Liver (tissue), 9 donors: ENCODE results near the gene SHB. TPM values are rescaled to one million over a fixed set of nuclear protein-coding genes. Genes with fewer than 3 reads are reported as not detected.

Experiments used
- DNase-seq: peaks from one replicate; pipeline ENCODE4 v3.0.0-alpha.2; 2017; ENCODE audit warnings: low spot score
- H3K27ac ChIP-seq, 2 donors: one replicate each; pipeline ENCODE4 v1.7.0; 2013; ENCODE audit warnings: inconsistent platforms in 2 of 2, low read length in 2 of 2, control low read depth in 1 of 2, low read depth in 1 of 2, mild to moderate bottlenecking in 1 of 2
- H3K27me3 ChIP-seq, 4 donors: one replicate each; pipeline versions ENCODE4 v1.6.1 to v1.7.0; 2013; ENCODE audit warnings: low read length in 3 of 4, inconsistent platforms in 1 of 4, mild to moderate bottlenecking in 1 of 4, moderate library complexity in 1 of 4; ENCODE audit not compliant: control insufficient read depth in 4 of 4, insufficient read depth in 4 of 4
- H3K36me3 ChIP-seq, 4 donors: one replicate each; pipeline versions ENCODE4 v1.6.1 to v1.7.0; 2013; ENCODE audit warnings: low read length in 3 of 4, mild to moderate bottlenecking in 3 of 4, low read depth in 1 of 4, moderate library complexity in 1 of 4; ENCODE audit not compliant: control insufficient read depth in 4 of 4, insufficient read depth in 3 of 4
- H3K4me1 ChIP-seq, 4 donors: one replicate each; pipeline versions ENCODE4 v1.6.1 to v1.7.0; 2013; ENCODE audit warnings: low read length in 3 of 4, mild to moderate bottlenecking in 3 of 4, moderate library complexity in 1 of 4; ENCODE audit not compliant: control insufficient read depth in 4 of 4, insufficient read depth in 4 of 4
- H3K4me3 ChIP-seq, 3 donors: one replicate each; pipeline versions ENCODE4 v1.6.1 to v1.7.0; 2013; ENCODE audit warnings: low read length in 3 of 3, control low read depth in 1 of 3, low read depth in 1 of 3, mild to moderate bottlenecking in 1 of 3
- H3K9ac ChIP-seq, 2 donors: one replicate each; pipeline ENCODE4 v1.7.0; 2013; ENCODE audit warnings: low read length in 2 of 2, mild to moderate bottlenecking in 2 of 2, moderate library complexity in 2 of 2, control low read depth in 1 of 2, low read depth in 1 of 2
- H3K9me3 ChIP-seq, 4 donors: one replicate each; pipeline versions ENCODE4 v1.6.1 to v1.7.0; 2013; ENCODE audit warnings: low read length in 3 of 4; ENCODE audit not compliant: control insufficient read depth in 4 of 4
- ATF3 ChIP-seq: IDR thresholded peaks from 2 replicates; pipeline ENCODE4 v1.6.1; 2016; ENCODE audit warnings: antibody characterized with exemption
- CTCF ChIP-seq: fragments of 150-350 bp; IDR thresholded peaks from 2 replicates; pipeline ENCODE4 v1.5.1; 2017; ENCODE audit warnings: improper control_type of control experiment, low read depth, low read length; ENCODE audit not compliant: missing input control
- EGR1 ChIP-seq, 2 donors: IDR thresholded peaks; 2 replicates each; pipeline ENCODE4 v1.6.1; 2016 to 2018; ENCODE audit warnings: antibody characterized with exemption in 2 of 2, low read depth in 2 of 2
- FOXA2 ChIP-seq: IDR thresholded peaks from 2 replicates; pipeline ENCODE4 v1.6.1; 2016; ENCODE audit warnings: antibody characterized with exemption
- GABPA ChIP-seq, 2 donors: IDR thresholded peaks in 1 of 2; conservative IDR thresholded peaks in 1 of 2; 2 replicates each; pipeline ENCODE4 v1.6.1; 2016; ENCODE audit warnings: antibody characterized with exemption in 2 of 2, mild to moderate bottlenecking in 1 of 2, moderate library complexity in 1 of 2
- HNF4A ChIP-seq, 2 donors: conservative IDR thresholded peaks; 2 replicates each; pipeline ENCODE4 v1.6.1; 2016; ENCODE audit warnings: antibody characterized with exemption in 2 of 2, mild to moderate bottlenecking in 2 of 2
- HNF4G ChIP-seq: IDR thresholded peaks from 2 replicates; pipeline ENCODE4 v1.6.1; 2016; ENCODE audit warnings: antibody characterized with exemption
- JUND ChIP-seq, 2 donors: IDR thresholded peaks; 2 replicates each; pipeline ENCODE4 v1.6.1; 2016; ENCODE audit warnings: antibody characterized with exemption in 2 of 2
- MAX ChIP-seq: IDR thresholded peaks from 2 replicates; pipeline ENCODE4 v1.6.1; 2016; ENCODE audit warnings: antibody characterized with exemption
- NR2F2 ChIP-seq: IDR thresholded peaks from 2 replicates; pipeline ENCODE4 v1.6.1; 2016; ENCODE audit warnings: antibody characterized with exemption
- RAD21 ChIP-seq, 2 donors: IDR thresholded peaks; 2 replicates each; pipeline ENCODE4 v1.6.1; 2016; ENCODE audit warnings: antibody characterized with exemption in 2 of 2, mild to moderate bottlenecking in 2 of 2
- REST ChIP-seq: IDR thresholded peaks from 2 replicates; pipeline ENCODE4 v1.6.1; 2016; ENCODE audit warnings: antibody characterized with exemption, mild to moderate bottlenecking
- RXRA ChIP-seq, 2 donors: IDR thresholded peaks; 2 replicates each; pipeline ENCODE4 v1.6.1; 2017 to 2018; ENCODE audit warnings: antibody characterized with exemption in 2 of 2, mild to moderate bottlenecking in 1 of 2
- SP1 ChIP-seq: IDR thresholded peaks from 2 replicates; pipeline ENCODE4 v1.6.1; 2018; ENCODE audit warnings: antibody characterized with exemption, mild to moderate bottlenecking
- TAF1 ChIP-seq: conservative IDR thresholded peaks from 2 replicates; pipeline ENCODE4 v1.6.1; 2016; ENCODE audit warnings: antibody characterized with exemption, mild to moderate bottlenecking
- YY1 ChIP-seq: IDR thresholded peaks from 2 replicates; pipeline ENCODE4 v1.6.1; 2016; ENCODE audit warnings: antibody characterized with exemption, mild to moderate bottlenecking
- ZBTB33 ChIP-seq: IDR thresholded peaks from 2 replicates; pipeline ENCODE4 v1.6.1; 2016; ENCODE audit warnings: antibody characterized with exemption
- WGBS: extraction: QIAGEN DNeasy Blood & Tissue Kit; methylation state at CpG from one replicate; pipeline ENCODE4 v1.1.7; 2013; 5-methylcytosine and 5-hydroxymethylcytosine counted together
- polyA plus RNA-seq, 2 donors: library from polyadenylated mRNA; stranded (reverse) in 1 of 2; unstranded in 1 of 2; fragments of 200-250 nt in 1 of 2; fragments of >200 nt in 1 of 2; fragmentation: Nextera tagmentation in 1 of 2; extraction: Ambion mirVana in 1 of 2; gene quantifications; one replicate each; pipeline versions ENCODE4 v1.2.1 to v1.2.3, GENCODE V29; 2013 to 2015
- total RNA-seq, 2 donors: library from RNA; depleted of rRNA; stranded (reverse); fragments of >200 nt; gene quantifications; one replicate each; pipeline ENCODE4 v1.2.3, GENCODE V29; 2014
- donor health status: healthy.
- donor health status: healthy.
- donor health status: healthy.
- donor health status: healthy.
- donor health status: healthy.

Gene SHB
- total and polyA plus RNA-seq, 4 donors, result 3.4 to 17.3 (median 7.0) TPM

GRCh38 chr9:37927601-37928551 lies 141.2 kb downstream of the SHB start:
- no peak overlapping the region for H3K9ac ChIP-seq
- no peak for DNase-seq
- no peaks in the 10 kb centered on the region for H3K27me3 ChIP-seq
- H3K9me3 ChIP-seq, result no peaks in the 10 kb centered on the region
- peaks cover 4 to 17% (median 15%) of the 10 kb centered on the region in 4 donors for H3K4me1 ChIP-seq
- no peak overlapping the region for H3K27ac ChIP-seq
- WGBS, result 80% methylated on average over 13 of the region's 13 CpGs
- TF ChIP-seq HNF4G (peak; percentile 70), TAF1 (no peak), RXRA (IDR thresholded peaks at IDR 0.05) (peak; percentile 14 to 36), RAD21 (IDR thresholded peaks at IDR 0.05) (peak in 1 of 2 donors; percentile 7), HNF4A (conservative IDR thresholded peaks at IDR 0.05) (peak; percentile 54 to 84), CTCF (no peak), SP1 (peak; percentile 79)
- peaks cover 0 to 13% (median 2%) of the 10 kb centered on the region in 4 donors for H3K36me3 ChIP-seq
- no peak overlapping the region for H3K4me3 ChIP-seq

- Histone ChIP-seq H3K4me1 (peaks cover 4 to 17% (median 15%) of the 10 kb centered on the region in 4 donors), H3K9me3 (no peaks in the 10 kb centered on the region), H3K36me3 (peaks cover 0 to 14% (median 2%) of the 10 kb centered on the region in 4 donors), H3K9ac (no peak overlapping the region), H3K27me3 (no peaks in the 10 kb centered on the region), H3K27ac (no peak overlapping the region), H3K4me3 (no peak overlapping the region)
- DNase-seq, result no peak
- TF ChIP-seq RAD21 (IDR thresholded peaks at IDR 0.05) (no peak), NR2F2 (no peak), CTCF (no peak), SP1 (no peak), REST (no peak), ZBTB33 (no peak), YY1 (no peak), JUND (IDR thresholded peaks at IDR 0.05) (no peak), HNF4G (no peak), RXRA (IDR thresholded peaks at IDR 0.05) (no peak), ATF3 (no peak), FOXA2 (no peak), MAX (no peak), TAF1 (no peak), GABPA (IDR thresholded peaks at IDR 0.05 in 1 of 2, conservative IDR thresholded peaks at IDR 0.05 in 1 of 2) (no peak), EGR1 (IDR thresholded peaks at IDR 0.05; ENCODE audit: low read depth in 2 of 2) (no peak), HNF4A (conservative IDR thresholded peaks at IDR 0.05) (no peak)
- WGBS, result 92% methylated on average over 9 of the region's 9 CpGs
Measured at GRCh38 chr9:37927132-37927531, 141.9 kb downstream of the SHB start.
